ENCODE data around the gene AGPAT3.

Gene AGPAT3

DNA sequence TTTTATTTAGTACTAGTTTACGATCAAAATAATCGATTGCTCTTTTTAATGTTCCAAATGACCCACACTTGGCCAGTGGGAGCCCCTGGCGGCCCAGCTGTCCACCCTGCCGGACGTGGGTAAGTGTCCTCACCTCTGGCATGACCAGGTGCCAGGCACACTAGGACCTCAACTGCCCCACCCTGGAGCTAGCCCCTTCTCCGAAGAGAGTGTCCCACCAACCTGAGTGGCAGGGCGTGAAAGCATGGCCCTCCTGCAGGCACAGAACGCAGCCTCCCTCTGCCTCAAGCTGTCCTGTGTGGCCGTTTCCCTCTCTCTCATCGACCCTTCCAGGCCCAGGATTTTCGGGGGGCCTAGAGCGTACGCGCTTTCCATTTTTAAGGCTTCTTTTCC is 32.9 kb upstream of the AGPAT3 start:
- Histone ChIP-seq H3K4me3 (replicated peaks; ENCODE audit: low read depth, low read length) (no peak overlapping the region), H3K27me3 (replicated peaks; ENCODE audit: control insufficient read depth, insufficient read depth, low read length) (no peaks in the 10 kb centered on the region), H3K36me3 (ENCODE audit: control insufficient read depth, insufficient read depth, low read length) (no peaks in the 10 kb centered on the region)
- DNase-seq (ENCODE audit: extremely low read depth, insufficient read length): no peak
- no peak for TF ChIP-seq CTCF (IDR thresholded peaks at IDR 0.05; ENCODE audit: insufficient read depth, low read length, poor library complexity, severe bottlenecking)

DNA sequence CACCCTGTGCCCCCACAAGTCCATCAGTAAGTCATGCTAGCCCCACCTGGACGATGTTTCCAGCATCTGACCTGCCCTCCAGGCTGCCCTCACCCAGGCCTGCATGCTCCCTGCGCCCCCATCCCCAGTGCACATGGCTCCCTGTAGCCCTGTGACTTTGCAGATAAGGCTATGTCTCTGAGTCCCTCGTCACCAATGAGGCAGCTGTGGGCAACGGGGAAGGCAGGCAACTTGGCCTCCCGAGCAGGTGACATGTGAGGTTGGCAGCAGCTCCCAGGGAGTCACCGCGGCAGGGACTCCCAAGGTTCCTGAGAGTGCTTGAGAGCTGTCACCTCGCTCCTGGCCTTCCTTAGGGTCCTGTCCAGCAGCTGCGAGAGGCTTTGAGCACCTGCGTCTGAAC is 32.4 kb upstream of the AGPAT3 start:
- DNase-seq (ENCODE audit: extremely low read depth, insufficient read length): no peak
- no peak overlapping the region for H3K4me3 ChIP-seq (replicated peaks; ENCODE audit: low read depth, low read length)
- no peaks in the 10 kb centered on the region for H3K27me3 ChIP-seq (replicated peaks; ENCODE audit: control insufficient read depth, insufficient read depth, low read length)
- H3K36me3 ChIP-seq (ENCODE audit: control insufficient read depth, insufficient read depth, low read length): no peaks in the 10 kb centered on the region
- no peak for TF ChIP-seq CTCF (IDR thresholded peaks at IDR 0.05; ENCODE audit: insufficient read depth, low read length, poor library complexity, severe bottlenecking)

DNA sequence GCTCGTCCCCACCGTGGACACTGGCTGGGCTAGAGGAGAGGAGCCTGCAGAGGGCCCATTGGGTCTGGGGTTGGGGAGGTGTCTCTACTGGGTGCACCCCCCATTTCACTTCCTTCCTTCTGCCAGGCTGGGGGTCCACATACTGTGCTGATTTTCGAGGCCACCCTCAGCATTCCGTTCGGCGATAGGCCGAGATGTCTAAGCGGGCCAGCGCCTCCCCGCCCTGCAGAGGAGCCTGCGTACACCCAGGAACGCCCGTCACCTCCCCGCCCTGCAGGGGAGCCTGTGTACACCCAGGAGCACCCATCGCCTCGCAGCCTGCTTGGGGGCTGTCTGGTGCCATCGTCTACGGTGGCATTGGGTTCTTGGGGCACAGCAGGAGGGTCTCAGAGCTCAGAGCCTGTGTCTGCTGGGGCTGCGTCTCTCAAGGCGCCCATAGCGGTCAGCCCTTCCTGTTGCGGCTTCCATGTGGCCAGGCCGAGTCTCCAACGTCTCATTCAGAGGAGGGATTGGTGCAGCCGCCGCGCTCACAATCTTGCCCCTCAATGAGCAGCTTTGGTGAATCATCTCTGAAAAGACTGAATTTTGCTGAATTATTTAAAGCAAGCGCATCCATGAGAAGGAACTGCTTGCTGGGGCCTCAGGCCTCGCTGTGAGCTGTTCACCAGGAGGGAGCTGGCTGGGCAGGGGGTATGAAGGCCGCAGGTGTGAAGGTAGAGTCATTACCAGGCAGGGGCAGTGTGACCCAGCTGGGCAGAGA is 30.7 kb upstream of the AGPAT3 start:
- H3K27me3 ChIP-seq (replicated peaks; ENCODE audit: control insufficient read depth, insufficient read depth, low read length): no peaks in the 10 kb centered on the region
- no peaks in the 10 kb centered on the region for H3K36me3 ChIP-seq (ENCODE audit: control insufficient read depth, insufficient read depth, low read length)
- TF ChIP-seq CTCF (IDR thresholded peaks at IDR 0.05; ENCODE audit: insufficient read depth, low read length, poor library complexity, severe bottlenecking): no peak

GRCh38 chr21:43835050-43835449 is 30.0 kb upstream of the AGPAT3 start:
- TF ChIP-seq CTCF (IDR thresholded peaks at IDR 0.05; ENCODE audit: insufficient read depth, low read length, poor library complexity, severe bottlenecking): no peak

More for the DNA sequence above, 30.7 kb upstream of the AGPAT3 start:
- no peak for DNase-seq (ENCODE audit: extremely low read depth, insufficient read length)
- no peak overlapping the region for H3K4me3 ChIP-seq (replicated peaks; ENCODE audit: low read depth, low read length)

GRCh38 chr21:43835861-43836260 is 29.2 kb upstream of the AGPAT3 start:
- Histone ChIP-seq H3K36me3 (ENCODE audit: control insufficient read depth, insufficient read depth, low read length) (no peaks in the 10 kb centered on the region), H3K27me3 (replicated peaks; ENCODE audit: control insufficient read depth, insufficient read depth, low read length) (no peaks in the 10 kb centered on the region), H3K4me3 (replicated peaks; ENCODE audit: low read depth, low read length) (no peak overlapping the region)
- DNase-seq (ENCODE audit: extremely low read depth, insufficient read length): no peak
- no peak for TF ChIP-seq CTCF (IDR thresholded peaks at IDR 0.05; ENCODE audit: insufficient read depth, low read length, poor library complexity, severe bottlenecking)

More at GRCh38 chr21:43835050-43835449, 30.0 kb upstream of the AGPAT3 start:
- H3K36me3 ChIP-seq (ENCODE audit: control insufficient read depth, insufficient read depth, low read length): no peaks in the 10 kb centered on the region
- DNase-seq (ENCODE audit: extremely low read depth, insufficient read length): no peak
- H3K27me3 ChIP-seq (replicated peaks; ENCODE audit: control insufficient read depth, insufficient read depth, low read length): no peaks in the 10 kb centered on the region
- no peak overlapping the region for H3K4me3 ChIP-seq (replicated peaks; ENCODE audit: low read depth, low read length)

All from GM06990 (cell line).